Liver (tissue), 9 donors: ENCODE results near the gene CRTAP. TPM values are rescaled to one million over a fixed set of nuclear protein-coding genes. Genes with fewer than 3 reads are reported as not detected.

Source experiments
- DNase-seq: peaks from one replicate; pipeline ENCODE4 v3.0.0-alpha.2; 2017; ENCODE audit warnings: low spot score
- H3K27ac ChIP-seq, 2 donors: one replicate each; pipeline ENCODE4 v1.7.0; 2013; ENCODE audit warnings: inconsistent platforms in 2 of 2, low read length in 2 of 2, control low read depth in 1 of 2, low read depth in 1 of 2, mild to moderate bottlenecking in 1 of 2
- H3K27me3 ChIP-seq, 4 donors: one replicate each; pipeline versions ENCODE4 v1.6.1 to v1.7.0; 2013; ENCODE audit warnings: low read length in 3 of 4, inconsistent platforms in 1 of 4, mild to moderate bottlenecking in 1 of 4, moderate library complexity in 1 of 4; ENCODE audit not compliant: control insufficient read depth in 4 of 4, insufficient read depth in 4 of 4
- H3K36me3 ChIP-seq, 4 donors: one replicate each; pipeline versions ENCODE4 v1.6.1 to v1.7.0; 2013; ENCODE audit warnings: low read length in 3 of 4, mild to moderate bottlenecking in 3 of 4, low read depth in 1 of 4, moderate library complexity in 1 of 4; ENCODE audit not compliant: control insufficient read depth in 4 of 4, insufficient read depth in 3 of 4
- H3K4me1 ChIP-seq, 4 donors: one replicate each; pipeline versions ENCODE4 v1.6.1 to v1.7.0; 2013; ENCODE audit warnings: low read length in 3 of 4, mild to moderate bottlenecking in 3 of 4, moderate library complexity in 1 of 4; ENCODE audit not compliant: control insufficient read depth in 4 of 4, insufficient read depth in 4 of 4
- H3K4me3 ChIP-seq, 3 donors: one replicate each; pipeline versions ENCODE4 v1.6.1 to v1.7.0; 2013; ENCODE audit warnings: low read length in 3 of 3, control low read depth in 1 of 3, low read depth in 1 of 3, mild to moderate bottlenecking in 1 of 3
- H3K9ac ChIP-seq, 2 donors: one replicate each; pipeline ENCODE4 v1.7.0; 2013; ENCODE audit warnings: low read length in 2 of 2, mild to moderate bottlenecking in 2 of 2, moderate library complexity in 2 of 2, control low read depth in 1 of 2, low read depth in 1 of 2
- H3K9me3 ChIP-seq, 4 donors: one replicate each; pipeline versions ENCODE4 v1.6.1 to v1.7.0; 2013; ENCODE audit warnings: low read length in 3 of 4; ENCODE audit not compliant: control insufficient read depth in 4 of 4
- ATF3 ChIP-seq: IDR thresholded peaks from 2 replicates; pipeline ENCODE4 v1.6.1; 2016; ENCODE audit warnings: antibody characterized with exemption
- EGR1 ChIP-seq, 2 donors: IDR thresholded peaks; 2 replicates each; pipeline ENCODE4 v1.6.1; 2016 to 2018; ENCODE audit warnings: antibody characterized with exemption in 2 of 2, low read depth in 2 of 2
- FOXA1 ChIP-seq: IDR thresholded peaks from 2 replicates; pipeline ENCODE4 v1.6.1; 2016; ENCODE audit warnings: antibody characterized with exemption
- FOXA2 ChIP-seq: IDR thresholded peaks from 2 replicates; pipeline ENCODE4 v1.6.1; 2016; ENCODE audit warnings: antibody characterized with exemption
- GABPA ChIP-seq, 2 donors: IDR thresholded peaks in 1 of 2; conservative IDR thresholded peaks in 1 of 2; 2 replicates each; pipeline ENCODE4 v1.6.1; 2016; ENCODE audit warnings: antibody characterized with exemption in 2 of 2, mild to moderate bottlenecking in 1 of 2, moderate library complexity in 1 of 2
- HNF4A ChIP-seq, 2 donors: conservative IDR thresholded peaks; 2 replicates each; pipeline ENCODE4 v1.6.1; 2016; ENCODE audit warnings: antibody characterized with exemption in 2 of 2, mild to moderate bottlenecking in 2 of 2
- HNF4G ChIP-seq: IDR thresholded peaks from 2 replicates; pipeline ENCODE4 v1.6.1; 2016; ENCODE audit warnings: antibody characterized with exemption
- NR2F2 ChIP-seq: IDR thresholded peaks from 2 replicates; pipeline ENCODE4 v1.6.1; 2016; ENCODE audit warnings: antibody characterized with exemption
- RAD21 ChIP-seq, 2 donors: IDR thresholded peaks; 2 replicates each; pipeline ENCODE4 v1.6.1; 2016; ENCODE audit warnings: antibody characterized with exemption in 2 of 2, mild to moderate bottlenecking in 2 of 2
- RXRA ChIP-seq, 2 donors: IDR thresholded peaks; 2 replicates each; pipeline ENCODE4 v1.6.1; 2017 to 2018; ENCODE audit warnings: antibody characterized with exemption in 2 of 2, mild to moderate bottlenecking in 1 of 2
- SP1 ChIP-seq: IDR thresholded peaks from 2 replicates; pipeline ENCODE4 v1.6.1; 2018; ENCODE audit warnings: antibody characterized with exemption, mild to moderate bottlenecking
- WGBS: extraction: QIAGEN DNeasy Blood & Tissue Kit; methylation state at CpG from one replicate; pipeline ENCODE4 v1.1.7; 2013; 5-methylcytosine and 5-hydroxymethylcytosine counted together
- polyA plus RNA-seq, 2 donors: library from polyadenylated mRNA; stranded (reverse) in 1 of 2; unstranded in 1 of 2; fragments of 200-250 nt in 1 of 2; fragments of >200 nt in 1 of 2; fragmentation: Nextera tagmentation in 1 of 2; extraction: Ambion mirVana in 1 of 2; gene quantifications; one replicate each; pipeline versions ENCODE4 v1.2.1 to v1.2.3, GENCODE V29; 2013 to 2015
- total RNA-seq, 2 donors: library from RNA; depleted of rRNA; stranded (reverse); fragments of >200 nt; gene quantifications; one replicate each; pipeline ENCODE4 v1.2.3, GENCODE V29; 2014
- TF ChIP-seq, protein P1 (sequence below): IDR thresholded peaks from 2 replicates; pipeline ENCODE4 v1.6.1; 2016; ENCODE audit warnings: antibody characterized with exemption
- TF ChIP-seq, protein P2 (sequence below): IDR thresholded peaks from 2 replicates; pipeline ENCODE4 v1.6.1; 2016; ENCODE audit warnings: antibody characterized with exemption, mild to moderate bottlenecking
- donor health status: healthy.
- donor health status: healthy.
- donor health status: healthy.
- donor health status: healthy.
- donor health status: healthy.

CRTAP gene
- total and polyA plus RNA-seq, 4 donors: 26.5 to 47.6 (median 38.5) TPM

DNA sequence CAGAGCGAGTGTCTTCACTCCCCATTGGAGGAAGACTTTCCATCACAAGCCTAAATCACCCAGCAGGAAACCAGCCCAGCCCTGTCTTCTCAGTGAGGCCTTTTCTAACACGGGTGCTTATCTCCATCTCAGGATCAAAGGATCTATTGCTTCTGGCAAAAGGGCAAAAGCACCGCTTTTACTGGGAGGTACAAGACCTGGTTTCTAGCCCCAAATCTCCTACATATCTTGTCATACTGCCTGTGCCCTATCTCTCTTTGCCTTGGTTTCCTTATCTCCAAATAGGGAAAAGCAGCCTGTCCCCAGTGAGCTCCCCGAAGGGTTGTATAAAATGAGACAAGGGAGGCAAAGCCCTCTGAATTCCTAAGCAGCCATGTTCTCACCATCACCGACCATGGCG is 22.1 kb upstream of the CRTAP start (continued):
- TF ChIP-seq, protein P1, sequence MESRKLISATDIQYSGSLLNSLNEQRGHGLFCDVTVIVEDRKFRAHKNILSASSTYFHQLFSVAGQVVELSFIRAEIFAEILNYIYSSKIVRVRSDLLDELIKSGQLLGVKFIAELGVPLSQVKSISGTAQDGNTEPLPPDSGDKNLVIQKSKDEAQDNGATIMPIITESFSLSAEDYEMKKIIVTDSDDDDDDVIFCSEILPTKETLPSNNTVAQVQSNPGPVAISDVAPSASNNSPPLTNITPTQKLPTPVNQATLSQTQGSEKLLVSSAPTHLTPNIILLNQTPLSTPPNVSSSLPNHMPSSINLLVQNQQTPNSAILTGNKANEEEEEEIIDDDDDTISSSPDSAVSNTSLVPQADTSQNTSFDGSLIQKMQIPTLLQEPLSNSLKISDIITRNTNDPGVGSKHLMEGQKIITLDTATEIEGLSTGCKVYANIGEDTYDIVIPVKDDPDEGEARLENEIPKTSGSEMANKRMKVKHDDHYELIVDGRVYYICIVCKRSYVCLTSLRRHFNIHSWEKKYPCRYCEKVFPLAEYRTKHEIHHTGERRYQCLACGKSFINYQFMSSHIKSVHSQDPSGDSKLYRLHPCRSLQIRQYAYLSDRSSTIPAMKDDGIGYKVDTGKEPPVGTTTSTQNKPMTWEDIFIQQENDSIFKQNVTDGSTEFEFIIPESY: no peak
- no peak for TF ChIP-seq ATF3
- TF ChIP-seq HNF4G: no peak
- TF ChIP-seq FOXA1: no peak
- TF ChIP-seq FOXA2: no peak
- TF ChIP-seq HNF4A (conservative IDR thresholded peaks at IDR 0.05): no peak
- no peak for TF ChIP-seq SP1
- TF ChIP-seq RXRA (IDR thresholded peaks at IDR 0.05): no peak
- no peak for TF ChIP-seq EGR1 (IDR thresholded peaks at IDR 0.05; ENCODE audit: low read depth in 2 of 2)
- no peak for TF ChIP-seq GABPA (IDR thresholded peaks at IDR 0.05 in 1 of 2, conservative IDR thresholded peaks at IDR 0.05 in 1 of 2)
- TF ChIP-seq NR2F2: no peak

DNA sequence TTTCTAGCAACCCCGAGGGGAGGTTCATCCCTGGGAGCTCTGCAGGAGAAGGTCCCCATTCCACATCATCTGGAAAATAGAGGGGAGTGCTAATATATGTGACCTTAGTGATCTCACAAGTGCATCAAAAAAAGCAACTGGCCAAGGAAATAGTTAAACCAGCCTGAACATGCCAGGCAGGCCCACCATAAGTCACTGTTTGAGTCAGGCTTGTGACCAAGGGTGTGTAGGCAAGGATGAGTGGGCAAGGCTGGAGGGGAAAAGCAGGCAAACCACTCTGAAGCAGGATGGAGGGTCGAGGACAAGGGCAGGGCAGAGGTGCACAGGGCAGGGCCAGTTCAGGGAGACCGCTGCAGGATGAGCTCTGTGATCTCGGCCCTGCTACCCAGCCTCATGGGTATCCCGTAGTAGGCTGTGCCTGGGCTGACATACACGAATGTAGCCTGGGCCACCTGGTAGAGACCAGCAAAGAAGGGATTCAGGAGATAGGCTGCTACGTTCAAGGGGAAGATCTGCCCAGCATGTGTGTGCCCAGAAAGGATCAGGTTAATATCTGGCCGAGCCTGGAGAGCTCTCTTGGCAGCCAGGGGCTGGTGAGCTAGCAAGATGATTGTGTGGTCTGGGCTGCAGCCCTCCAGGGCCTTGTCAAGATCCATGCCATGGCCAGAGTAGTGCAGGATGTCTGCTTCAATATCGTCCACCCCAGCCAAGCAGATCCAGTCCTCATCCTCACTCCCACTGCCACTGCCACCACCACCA is 21.1 kb upstream of the CRTAP start:
- Histone ChIP-seq H3K4me3 (no peak overlapping the region), H3K9ac (no peak overlapping the region), H3K27me3 (no peaks in the 10 kb centered on the region), H3K4me1 (peaks cover 0 to 13% (median 6%) of the 10 kb centered on the region in 4 donors), H3K9me3 (no peaks in the 10 kb centered on the region), H3K36me3 (peaks cover 5 to 17% (median 13%) of the 10 kb centered on the region in 4 donors), H3K27ac (no peak overlapping the region)
- DNase-seq: no peak
- 91% methylated on average over 9 of the region's 9 CpGs for WGBS
- no peak for TF ChIP-seq RAD21 (IDR thresholded peaks at IDR 0.05)
- no peak for TF ChIP-seq HNF4G
- TF ChIP-seq, protein P1: no peak
- TF ChIP-seq, protein P2, sequence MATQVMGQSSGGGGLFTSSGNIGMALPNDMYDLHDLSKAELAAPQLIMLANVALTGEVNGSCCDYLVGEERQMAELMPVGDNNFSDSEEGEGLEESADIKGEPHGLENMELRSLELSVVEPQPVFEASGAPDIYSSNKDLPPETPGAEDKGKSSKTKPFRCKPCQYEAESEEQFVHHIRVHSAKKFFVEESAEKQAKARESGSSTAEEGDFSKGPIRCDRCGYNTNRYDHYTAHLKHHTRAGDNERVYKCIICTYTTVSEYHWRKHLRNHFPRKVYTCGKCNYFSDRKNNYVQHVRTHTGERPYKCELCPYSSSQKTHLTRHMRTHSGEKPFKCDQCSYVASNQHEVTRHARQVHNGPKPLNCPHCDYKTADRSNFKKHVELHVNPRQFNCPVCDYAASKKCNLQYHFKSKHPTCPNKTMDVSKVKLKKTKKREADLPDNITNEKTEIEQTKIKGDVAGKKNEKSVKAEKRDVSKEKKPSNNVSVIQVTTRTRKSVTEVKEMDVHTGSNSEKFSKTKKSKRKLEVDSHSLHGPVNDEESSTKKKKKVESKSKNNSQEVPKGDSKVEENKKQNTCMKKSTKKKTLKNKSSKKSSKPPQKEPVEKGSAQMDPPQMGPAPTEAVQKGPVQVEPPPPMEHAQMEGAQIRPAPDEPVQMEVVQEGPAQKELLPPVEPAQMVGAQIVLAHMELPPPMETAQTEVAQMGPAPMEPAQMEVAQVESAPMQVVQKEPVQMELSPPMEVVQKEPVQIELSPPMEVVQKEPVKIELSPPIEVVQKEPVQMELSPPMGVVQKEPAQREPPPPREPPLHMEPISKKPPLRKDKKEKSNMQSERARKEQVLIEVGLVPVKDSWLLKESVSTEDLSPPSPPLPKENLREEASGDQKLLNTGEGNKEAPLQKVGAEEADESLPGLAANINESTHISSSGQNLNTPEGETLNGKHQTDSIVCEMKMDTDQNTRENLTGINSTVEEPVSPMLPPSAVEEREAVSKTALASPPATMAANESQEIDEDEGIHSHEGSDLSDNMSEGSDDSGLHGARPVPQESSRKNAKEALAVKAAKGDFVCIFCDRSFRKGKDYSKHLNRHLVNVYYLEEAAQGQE: no peak
- no peak for TF ChIP-seq RXRA (IDR thresholded peaks at IDR 0.05)
- TF ChIP-seq FOXA2: no peak
